NCI-H1436 treated with DMSO at 0.1 percent for 48 hours (cell line): ENCODE measurements around the gene SP2.
A peak's percentile ranks its signal among the peaks of the same experiment; 100 is the strongest.
"Not testable (repeated sequence)": the region's sequence is repeated elsewhere in the genome, so short reads cannot be mapped to it uniquely, and the experiment has no call there.

Source experiments
- DNase-seq: peaks from one replicate; lab custom pipeline; 2025; lab: John Stamatoyannopoulos, UW

SP2 gene

DNA sequence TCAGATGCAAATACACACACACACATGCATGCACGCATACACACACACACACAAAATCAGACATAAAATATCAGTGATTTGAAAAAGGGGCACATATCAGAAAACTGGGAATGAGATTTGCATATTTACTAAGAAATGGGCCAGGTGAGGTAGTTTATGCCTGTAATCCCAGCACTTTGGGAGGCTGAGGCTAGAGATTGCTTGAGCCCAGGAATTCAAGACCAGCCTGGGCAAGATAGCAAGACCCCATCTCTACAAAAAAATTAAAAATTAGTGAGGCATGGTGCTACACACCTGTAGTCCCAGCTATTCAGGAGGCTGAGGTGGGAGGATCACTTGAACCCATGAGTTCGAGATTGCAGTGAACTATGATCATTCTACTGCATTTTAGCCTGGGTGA lies 23.0 kb downstream of the SP2 start:
- DNase-seq = no peak

DNA sequence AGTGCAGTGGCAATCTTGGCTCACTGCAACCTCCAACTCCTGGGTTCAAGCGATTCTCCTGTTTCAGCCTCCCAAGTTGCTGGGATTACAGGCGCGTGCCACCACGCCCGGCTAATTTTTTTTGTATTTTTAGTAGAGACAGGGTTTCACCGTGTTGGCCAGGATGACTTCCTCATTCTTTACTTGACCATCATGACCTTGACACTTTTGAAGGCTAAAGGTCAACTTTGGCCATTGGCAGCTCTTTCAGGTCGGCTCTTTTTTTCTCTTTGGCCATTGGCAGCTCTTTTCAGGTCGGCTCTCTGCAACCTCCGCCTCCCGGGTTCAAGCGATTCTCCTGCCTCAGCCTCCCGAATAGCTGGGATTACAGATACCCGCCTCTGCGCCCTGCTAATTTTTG lies 23.9 kb downstream of the SP2 start:
- not testable (repeated sequence) for DNase-seq

DNA sequence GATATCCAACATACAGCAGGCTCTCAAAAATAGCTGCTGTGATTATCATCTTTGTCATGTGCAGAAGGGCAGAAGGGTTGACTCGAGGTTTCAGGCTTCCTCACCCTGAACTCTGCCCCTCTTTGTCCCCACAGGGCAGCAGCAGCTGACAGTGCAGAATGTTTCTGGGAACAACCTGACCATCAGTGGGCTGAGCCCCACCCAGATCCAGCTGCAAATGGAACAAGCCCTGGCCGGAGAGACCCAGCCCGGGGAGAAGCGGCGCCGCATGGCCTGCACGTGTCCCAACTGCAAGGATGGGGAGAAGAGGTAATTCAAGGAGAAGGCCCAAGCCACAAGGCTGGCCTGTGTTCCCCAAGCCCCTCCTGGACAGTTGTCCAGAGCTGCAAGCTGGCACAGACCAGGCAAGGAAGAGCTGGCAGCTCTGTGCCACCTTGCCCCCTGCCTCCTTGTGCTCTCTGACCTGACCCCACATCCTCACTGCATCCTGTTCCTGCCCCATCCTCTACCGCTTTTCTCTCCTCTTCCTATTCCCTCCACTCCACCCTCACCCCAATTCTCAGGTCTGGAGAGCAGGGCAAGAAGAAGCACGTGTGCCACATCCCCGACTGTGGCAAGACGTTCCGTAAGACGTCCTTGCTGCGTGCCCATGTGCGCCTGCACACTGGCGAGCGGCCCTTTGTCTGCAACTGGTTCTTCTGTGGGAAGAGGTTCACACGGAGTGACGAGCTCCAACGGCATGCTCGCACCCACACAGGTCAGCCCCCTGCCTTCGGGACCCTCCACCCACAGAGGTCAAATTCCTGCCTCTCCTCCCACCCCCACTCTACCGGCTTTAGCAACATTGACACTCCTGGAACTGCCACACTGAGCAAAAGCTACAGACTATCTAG lies 29.0 kb downstream of the SP2 start:
- DNase-seq = no peak

DNA sequence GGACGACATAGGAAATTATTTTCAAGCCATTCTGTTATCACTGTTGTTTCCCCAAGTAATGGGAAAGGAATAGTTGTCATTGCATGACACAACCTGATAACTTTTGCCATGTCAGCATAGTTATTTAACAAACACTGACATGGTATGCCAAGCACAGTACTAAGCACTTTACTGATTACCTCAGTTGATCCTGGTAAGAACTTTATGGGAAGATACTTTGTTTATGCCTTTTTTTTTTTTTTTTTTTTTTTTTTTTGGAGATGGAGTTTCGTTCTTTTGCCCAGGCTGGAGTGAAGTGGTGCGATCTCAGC lies 29.6 kb downstream of the SP2 start:
- DNase-seq = no peak

DNA sequence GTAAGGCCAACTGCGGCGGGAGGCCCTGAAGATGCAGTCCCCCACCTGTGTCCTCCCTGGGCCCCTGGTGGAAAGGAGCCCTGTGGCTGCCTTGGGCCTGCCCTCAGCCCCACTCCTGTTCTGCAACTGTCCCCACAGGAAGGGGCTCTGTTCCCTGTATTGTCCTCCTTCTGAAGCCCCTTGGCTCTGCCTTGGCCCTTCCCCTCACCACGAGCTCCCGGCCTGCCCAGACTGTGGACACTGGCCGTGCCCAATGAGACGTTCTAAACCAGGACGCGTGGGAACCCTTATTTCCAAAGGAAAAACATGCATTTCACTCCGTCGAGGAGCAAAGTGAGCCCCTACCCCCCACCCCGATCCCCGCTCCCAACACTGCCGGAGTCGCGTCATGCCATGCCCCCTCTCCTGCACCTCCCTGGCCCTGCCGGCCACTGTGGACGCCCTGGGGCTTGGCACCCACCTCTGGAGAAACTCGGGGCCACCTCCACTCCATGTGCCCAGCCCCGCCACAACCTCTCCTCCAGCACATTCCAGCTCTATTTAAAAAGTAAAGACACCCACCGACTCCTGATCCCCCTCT lies 31.9 kb downstream of the SP2 start:
- DNase-seq = no peak

DNA sequence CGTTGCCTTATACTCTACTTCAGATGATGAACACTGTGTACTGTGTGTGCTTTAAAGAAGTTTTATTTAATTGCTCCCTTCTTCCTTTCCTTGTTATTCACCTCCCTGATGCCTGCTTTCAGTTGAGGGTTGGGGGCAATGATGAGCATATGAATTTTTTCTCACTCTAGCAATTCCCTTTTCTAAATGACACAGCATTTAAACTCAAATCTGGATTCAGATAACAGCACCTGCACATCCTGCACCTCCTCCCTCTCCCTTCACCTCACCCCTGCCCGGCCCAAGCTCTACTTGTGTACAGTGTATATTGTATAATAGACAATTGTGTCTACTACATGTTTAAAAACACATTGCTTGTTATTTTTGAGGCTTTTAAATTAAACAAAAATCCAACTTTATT lies 32.4 kb downstream of the SP2 start:
- DNase-seq = no peak

DNA sequence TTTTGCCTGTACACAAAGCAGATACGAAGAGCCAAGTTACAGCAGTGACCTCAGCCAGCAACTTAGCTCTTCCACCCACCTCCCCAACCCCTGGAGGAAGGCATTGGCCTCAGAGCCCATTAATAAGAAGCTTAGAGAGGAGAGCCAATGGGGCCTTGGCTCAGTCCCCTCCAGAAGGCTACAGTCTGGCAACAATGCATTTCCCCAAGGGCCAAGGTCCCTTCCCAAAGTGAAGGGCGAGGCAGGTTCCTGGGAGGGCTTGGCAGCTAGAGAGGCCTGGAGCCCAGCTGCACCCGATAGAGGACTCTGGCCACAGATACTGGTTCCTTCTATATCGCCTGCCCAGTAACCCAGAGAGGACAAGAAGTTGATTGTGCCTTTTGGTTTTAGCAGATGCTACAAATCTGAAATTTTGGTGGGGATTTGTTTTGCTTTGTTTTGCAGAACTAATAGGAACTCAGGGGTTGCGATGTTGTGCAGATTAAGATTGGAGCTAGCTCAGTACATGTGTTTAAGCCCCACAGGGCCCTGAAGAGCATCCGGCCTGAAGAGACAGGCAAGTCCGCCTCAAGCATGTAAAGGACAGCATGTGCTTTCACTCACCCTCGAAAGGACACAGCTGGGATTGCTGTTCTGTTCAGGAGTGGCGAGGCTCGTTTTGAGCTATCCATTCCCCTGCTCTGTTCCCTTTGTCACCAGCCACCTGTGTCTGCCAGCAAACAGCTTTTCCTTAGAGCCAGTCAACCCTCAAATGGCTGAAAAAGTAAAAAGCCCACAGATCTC lies 33.4 kb downstream of the SP2 start:
- DNase-seq = no peak

DNA sequence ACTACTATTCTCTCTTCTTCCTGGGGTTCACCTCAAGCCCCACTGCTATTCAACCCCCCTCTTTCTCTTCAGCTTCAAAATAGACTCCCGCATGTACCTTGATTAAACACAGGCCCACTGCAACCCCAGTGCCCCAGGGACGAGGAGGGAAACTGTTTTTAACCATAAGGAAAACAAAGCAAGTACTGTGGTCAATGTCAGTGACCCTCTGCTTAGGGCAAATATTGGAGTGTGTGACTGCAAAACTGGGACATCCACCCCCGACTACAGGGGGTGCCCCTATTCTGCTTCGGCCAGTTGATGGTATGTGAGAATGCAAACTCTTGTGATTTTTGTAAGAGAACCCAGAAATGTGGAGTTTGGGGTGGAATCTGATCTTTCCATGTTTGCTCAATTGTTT lies 35.8 kb downstream of the SP2 start:
- no peak for DNase-seq

DNA sequence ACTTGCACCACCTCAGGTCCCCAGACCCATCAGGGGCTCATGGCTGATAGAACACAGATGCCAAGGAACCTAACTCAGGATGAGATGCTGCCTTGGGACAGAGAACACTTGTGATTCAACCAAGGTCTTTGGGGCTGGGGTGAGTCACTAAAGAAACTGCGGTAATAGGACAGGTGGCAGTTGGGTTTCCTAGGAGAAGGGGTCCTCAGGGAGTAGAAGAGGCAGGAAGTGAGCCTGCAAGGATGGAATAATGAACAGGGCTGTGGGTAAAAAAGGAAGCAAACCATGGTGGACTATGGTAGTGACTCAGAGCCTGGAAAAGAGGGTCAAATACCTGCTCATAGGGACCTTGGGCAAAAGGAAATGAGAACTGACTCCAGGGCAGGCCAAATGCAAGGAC lies 38.8 kb downstream of the SP2 start:
- no peak for DNase-seq

DNA sequence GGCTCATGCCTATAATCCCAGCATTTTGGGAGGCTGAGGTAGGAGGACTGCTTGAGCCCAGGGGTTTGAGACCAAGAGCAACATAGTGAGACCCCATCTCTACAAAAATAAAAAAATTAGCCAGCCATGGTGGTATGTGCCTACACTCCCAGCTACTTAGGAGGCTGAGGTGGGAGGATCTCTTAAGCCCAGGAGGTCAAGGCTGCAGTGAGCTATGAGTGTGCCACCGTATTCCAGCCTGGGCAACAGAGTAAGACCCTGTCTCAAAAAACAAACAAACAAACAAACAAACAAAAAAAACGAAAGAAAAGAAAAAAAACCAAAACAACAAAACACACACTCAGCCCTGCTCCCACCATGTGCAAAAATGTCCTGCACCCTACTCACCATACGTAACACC lies 39.4 kb downstream of the SP2 start:
- not testable (repeated sequence) for DNase-seq

DNA sequence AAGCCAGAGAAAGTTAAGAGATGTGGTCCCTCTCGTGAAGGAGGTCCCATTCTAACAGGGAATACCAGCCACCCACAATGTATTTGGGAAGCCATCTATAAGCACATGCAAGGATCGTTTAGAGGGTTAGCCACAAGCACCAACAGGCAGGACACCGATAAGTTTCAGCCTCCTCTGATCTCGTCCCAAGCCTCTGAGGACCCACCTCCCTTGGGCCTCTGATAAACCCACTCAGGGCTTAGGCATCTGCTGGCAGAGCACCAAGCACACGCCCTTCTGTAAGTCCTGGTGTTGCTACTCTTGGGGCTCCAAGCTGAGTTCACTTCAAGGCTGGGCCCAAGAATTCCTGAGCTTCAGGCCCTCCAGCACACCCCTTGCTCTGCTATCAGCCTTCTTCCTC lies 39.9 kb downstream of the SP2 start:
- no peak for DNase-seq

DNA sequence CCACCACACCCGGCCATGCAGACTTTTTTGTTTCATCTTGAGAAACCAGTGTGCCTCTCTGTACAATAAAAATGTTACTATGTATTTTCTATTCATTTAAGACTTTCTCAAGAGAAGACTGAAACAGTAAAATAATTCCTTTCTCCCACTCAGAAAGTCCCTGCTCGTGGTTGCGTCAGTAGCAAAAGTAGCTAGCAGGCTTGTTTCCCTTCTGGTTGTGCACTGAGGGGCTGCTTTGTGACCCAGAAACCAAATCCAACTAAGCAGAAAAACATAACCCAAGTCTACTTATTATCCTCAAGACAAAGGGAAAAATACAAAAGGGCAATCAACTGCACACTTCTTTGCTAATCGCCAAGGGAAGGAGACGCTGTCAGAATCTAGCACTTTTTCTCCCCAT lies 41.9 kb downstream of the SP2 start:
- no peak for DNase-seq

DNA sequence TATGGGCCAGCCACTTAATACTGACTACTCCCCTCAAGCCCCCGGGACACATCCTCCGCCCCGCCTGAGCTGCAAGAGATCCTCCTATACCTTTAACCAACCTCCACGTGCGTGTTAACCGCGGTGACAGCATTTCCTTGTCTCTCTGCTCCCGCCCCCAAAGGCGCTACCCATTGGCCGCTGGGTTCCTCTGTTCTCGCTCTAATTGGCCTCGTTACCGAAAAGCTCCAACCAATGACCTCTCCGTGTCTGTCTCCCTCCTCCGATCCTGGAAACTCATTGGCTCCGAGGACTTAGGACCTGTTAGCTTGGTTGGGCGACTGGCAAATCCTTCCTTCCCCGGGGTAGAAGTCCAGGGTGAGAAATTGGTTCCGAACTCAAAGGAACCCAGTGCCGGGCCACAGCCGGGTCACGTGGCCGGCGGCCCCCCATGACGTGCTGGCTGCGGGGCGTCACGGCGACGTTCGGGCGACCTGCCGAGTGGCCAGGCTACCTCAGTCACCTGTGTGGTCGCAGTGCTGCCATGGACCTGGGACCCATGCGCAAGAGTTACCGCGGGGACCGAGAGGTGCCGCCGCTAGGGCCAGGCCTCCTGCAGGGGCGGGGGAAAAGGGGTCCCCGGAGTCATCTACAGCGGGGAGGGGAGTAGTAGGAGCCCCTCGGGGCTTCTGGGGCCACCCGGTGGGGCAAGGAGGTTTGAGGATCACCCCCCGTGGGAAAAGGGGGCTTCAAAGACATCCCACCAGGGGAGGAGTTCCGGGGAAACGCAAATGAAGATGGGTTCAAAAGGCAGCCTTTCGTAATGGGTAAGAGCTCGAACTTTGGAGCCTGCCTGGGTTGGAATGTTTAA lies 45.4 kb downstream of the SP2 start, which contains the start of gene PNPO:
TSS of gene PNPO (plus strand) at position 326 of the 850 bp plus-strand sequence. CDS start at position 431, 105 bp downstream.
- DNase-seq = peak; percentile 96

DNA sequence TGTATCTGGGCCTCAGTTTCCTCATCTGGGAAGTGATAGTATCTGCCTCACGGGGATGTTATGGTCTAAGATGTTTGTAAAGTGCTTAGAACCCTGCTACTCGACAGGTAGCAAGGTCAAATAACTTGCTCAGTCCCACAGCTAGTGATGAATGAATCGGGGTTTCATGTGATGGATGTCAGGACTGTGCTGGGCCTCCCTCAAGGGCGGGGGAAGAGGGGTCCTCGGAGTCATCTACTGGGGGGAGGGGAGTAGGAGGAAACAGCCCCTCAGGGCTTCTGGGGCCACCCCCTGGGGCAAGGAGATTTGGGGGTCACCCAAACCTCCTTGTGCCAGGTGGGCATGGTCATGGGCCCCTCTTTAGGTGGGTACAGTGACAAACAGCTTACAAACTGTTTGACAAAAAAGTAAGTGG lies 46.1 kb downstream of the SP2 start:
- DNase-seq = no peak

DNA sequence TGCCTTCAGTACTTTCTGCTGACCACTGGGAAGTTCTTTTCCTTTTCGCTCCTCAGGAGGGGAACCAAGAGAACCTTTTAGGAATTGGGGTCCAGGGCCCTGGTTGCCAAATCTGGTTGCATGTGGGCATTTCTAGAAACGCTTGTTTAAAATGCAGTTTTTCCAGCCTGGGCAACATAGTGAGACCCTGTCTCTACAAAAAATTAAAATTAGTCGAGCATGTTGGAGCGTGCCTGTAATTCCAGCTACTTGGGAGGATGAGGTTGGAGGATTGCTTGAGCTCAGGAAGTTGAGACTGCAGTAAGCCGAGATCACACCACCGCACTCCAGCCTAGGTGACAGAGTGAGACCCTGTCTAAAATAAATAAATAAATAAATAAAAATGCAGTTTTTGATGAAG lies 46.5 kb downstream of the SP2 start:
- DNase-seq = no peak

DNA sequence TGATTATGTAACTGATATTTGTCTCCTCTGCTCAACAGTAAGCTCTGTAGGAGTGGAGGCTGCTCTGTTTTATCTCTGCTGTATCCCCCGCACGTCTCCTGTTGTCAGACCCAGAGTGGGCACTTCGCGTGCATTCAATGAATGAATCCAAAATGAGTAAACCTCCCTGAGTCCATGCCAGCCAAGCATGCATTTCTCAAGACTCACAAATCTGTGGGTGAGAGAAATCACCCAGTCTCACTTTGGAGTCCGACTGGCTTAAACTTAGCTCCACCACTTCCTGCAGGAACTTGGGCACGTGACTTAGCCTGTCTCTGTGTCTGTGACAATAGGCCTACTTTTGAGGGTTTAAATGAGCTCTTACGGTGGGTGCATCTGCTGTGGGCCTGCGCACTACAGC lies 49.0 kb downstream of the SP2 start:
- no peak for DNase-seq

DNA sequence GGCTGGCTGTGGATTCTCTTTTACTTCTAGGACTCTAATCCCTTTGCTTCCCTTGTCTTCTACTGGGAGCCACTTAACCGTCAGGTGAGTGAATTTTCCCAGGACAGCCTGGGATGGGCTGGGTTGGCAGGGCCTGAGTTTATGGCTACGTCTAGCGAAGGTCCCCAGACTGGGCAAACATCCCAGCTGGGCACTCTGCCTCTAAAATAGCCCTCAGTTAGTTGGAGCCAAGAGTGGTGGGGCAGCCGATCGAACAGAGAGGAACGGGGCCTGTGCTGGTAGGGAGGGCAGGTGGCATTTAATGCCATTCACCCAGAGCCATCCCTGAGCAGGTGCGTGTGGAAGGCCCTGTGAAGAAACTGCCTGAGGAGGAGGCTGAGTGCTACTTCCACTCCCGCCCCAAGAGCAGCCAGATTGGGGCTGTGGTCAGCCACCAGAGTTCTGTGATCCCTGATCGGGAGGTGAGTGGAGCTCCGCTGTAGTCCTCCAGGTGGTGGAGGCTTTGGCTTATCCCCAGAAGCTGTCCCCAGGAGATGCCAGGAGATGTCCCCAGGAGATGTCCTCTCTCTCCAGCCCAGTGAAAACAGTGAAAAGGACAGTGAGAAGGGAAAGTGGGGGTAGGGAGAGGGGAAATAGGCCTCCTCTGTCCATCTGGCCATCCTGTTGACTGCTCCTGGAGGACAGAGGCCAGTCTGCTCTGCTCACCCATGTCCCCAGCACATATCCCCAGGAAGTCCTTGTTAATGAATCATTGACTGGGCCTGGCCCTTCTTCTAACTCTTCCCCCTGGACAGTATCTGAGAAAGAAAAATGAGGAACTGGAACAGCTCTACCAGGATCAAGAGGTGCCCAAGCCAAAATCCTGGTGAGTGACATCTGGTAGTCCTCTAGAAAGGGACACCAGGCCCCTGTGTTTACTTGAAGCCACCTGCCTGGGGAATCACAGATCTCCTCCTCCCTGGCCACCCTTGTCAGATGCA lies 49.8 kb downstream of the SP2 start:
- no peak for DNase-seq

DNA sequence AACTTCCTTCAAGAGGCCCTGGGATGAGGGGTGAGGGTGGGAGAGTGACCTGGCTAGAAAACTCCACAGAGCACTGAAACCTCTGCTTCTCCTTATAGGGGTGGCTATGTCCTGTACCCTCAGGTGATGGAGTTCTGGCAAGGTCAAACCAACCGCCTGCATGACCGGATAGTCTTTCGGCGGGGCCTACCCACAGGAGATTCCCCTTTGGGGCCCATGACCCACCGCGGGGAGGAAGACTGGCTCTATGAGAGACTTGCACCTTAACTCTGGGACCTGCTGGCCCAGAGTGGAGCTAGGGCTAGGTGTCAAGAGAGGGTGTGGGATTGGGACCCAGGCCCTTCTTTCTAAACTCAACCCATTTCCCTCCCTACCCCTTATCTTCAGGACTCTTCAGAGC lies 50.5 kb downstream of the SP2 start:
- no peak for DNase-seq

DNA sequence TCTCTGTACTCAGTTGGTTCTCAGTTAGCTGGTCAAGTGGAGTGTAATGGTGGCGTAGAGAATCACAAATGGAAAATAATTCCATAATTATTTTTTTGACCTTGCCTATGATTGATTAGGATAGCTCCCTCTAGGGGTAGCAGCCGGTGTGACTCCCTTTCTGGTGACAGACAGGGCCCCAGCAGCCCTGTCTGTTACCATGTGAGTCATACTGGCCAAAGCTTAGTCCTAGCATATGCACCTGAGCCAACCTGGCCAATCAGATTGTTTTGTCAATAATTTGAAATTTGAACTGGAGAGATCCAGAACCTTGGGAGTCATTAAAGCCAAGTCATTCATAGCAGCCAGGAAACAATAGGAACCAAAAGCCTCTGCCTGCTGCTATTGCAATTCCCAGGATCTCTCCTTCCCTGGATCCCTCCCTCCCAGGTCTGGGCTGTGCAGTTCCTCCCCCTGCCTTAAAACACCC lies 50.9 kb downstream of the SP2 start:
- peak; percentile 53 for DNase-seq

DNA sequence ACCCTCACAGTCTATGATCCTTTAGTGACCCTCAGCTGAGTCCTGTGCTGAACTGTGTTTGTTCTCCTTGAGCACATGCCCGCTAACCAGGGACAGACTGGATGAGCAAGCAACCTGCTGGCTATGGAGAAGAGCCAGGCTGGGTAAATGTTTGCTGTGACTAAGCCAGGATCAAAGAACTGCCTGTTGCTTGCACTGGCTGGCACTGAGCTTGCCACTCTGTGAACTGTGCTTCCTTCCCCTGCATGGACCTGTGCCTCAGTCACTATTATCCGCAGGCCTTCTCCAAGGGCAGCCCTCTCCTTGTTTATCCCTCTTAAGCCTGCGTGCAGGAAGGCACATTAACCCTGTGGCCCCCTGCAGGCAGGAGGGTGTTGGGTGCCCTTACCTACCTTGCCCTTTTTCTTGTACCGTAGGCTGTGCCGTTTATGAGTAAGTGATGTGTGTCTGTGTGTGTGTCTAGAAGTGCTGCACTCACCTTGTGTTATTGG lies 52.7 kb downstream of the SP2 start:
- no peak for DNase-seq
